Measurements from ENCODE around the gene ADAMTS3.
"Not testable (repeated sequence)": the region's sequence is repeated elsewhere in the genome, so short reads cannot be mapped to it uniquely, and the experiment has no call there.

ADAMTS3 gene

DNA sequence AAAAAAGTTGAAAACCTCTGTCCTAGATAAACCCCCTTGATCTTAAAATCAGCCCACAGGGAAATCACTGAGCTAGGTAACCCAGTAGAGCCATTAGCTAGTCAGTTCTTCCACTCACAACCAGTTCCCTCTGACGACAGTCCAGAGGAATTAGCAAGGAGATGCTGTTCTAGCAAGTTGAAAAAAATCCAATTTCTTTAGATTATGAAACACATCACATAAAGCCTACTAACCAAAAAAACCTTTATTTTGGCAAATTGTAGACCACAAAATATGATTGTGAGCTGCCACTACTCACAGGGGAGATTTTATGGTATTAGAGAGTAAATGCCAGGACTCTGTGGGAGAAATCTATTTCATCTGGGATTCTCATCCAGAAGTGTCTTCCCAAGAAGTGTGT lies 22.6 kb downstream of the ADAMTS3 start:
- no peak for DNase-seq

DNA sequence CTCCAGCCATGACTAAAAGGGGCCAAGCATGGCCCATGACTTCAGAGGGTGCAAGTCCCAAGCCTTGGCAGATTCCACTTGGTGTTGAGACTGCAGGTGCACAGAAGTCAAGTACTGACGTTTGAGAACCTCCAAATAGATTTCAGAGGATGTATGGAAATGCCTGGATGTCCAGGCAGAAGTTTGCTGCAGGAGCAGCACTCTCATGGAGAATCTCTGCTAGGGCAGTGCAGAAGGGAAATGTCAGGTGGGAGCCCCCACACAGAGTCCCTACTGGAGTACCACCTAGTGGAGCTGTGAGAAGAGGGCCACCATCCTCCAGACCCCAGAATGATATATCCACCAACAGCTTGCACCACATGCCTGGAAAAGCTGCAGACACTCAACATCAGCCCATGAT lies 28.3 kb downstream of the ADAMTS3 start:
- DNase-seq, result not testable (repeated sequence)

DNA sequence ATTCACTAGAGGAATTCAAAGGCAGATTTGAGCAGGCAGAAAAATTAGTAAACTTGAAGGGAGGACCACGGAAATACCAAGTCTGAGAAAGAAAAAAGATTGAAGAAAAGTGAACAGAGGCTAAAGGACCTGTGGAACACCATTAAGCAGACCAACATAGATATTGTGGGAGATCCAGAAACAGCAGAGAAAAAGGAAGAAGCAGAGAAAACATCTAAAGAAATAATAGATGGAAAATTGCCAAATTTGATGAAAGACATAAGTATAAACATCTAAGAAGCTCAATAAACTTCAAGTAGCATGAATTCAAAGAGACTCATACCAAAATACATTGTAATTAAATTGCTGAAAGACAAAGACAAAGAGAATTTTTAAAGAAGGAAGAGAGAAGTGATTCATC lies 31.0 kb downstream of the ADAMTS3 start:
- DNase-seq, result no peak

DNA sequence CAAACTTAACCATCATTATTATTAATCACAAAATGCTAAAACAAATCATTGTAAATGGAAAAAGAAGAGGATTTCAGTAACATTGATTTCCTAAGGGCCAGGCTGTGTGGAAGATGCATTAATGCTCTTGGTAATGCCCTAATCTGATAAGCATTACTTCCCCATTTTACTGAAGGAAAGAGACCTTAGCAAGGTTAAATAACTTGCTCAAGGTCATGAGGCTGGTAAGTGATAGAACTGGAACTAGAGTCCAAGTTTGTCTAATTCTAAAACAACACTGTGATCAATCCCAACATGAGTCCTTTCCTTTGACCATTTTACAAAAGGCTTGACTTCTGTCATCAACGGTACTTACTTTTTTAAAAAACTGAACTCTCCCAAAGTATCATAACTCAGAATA lies 32.6 kb downstream of the ADAMTS3 start:
- DNase-seq, result no peak

DNA sequence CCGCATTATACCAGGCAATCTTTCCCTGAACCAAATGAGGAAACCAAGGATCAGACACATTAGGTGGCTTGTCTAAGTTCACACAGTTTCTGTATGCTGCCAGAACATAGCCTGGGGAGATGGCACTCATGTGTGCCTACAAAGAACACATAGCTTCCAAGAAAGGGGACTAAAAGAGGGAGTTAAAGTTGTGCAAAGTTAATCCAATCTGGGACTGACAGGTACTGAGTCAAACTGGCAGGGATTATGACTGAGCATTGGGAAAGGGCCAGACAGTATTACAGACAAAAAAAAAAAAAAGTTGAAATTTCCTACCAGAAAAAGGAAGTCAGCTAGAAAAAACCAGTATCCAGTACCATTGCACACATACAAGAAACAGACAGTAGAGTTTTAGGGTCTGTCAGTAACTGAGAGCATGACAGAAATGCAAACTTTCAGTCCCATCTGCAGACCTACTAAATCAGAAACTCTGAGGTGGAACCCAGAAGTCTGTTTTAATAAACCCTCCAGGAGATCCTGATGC lies 37.2 kb downstream of the ADAMTS3 start:
- DNase-seq, result no peak

DNA sequence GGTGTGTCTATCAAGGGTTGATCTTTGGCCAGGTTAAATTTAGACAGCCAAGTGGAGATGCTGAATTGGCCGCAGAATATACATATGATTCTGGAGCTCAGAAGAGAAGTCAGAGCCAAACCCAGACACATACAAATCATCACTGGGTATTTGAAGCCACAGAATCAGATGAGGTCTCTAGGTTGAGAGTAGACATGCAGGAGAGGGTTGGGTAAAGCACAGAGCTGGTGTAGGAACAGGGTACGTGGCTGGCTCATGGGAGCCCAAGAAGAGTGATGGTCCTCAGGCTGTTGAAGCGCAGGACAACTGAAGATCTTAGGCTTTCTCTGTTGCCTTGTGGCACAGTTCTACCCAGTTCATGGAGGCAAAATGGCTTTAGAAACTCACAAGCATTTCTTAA lies 37.7 kb downstream of the ADAMTS3 start:
- DNase-seq, result no peak

DNA sequence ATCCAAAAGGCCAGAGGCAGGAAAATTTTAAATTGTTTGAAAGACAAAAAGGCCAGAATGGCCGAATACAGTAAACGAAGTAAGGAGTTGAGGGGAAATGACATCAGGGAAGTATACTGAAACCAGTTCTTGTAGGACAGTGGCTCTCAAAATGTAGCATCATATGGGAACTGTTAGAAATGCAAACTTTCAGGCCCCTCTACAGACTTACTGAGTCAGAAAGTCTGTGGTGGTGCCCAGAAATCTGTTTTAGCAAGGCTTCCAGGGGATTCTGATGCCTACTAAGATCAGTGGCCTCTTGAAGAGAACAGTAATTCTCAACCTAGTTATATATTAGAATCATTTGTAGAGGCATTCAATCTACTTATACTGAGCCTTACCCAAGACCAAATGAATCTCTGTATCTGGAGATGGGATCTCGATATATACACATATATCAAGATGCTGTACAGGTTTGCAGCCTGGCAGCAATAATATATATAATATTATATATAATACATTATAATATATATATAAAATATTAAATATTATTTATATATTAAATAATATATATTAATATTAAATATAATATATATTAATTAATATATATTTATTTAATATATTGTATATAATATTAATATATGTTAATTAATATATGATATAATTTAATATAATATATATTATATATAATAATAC lies 39.7 kb downstream of the ADAMTS3 start:
- DNase-seq, result no peak

DNA sequence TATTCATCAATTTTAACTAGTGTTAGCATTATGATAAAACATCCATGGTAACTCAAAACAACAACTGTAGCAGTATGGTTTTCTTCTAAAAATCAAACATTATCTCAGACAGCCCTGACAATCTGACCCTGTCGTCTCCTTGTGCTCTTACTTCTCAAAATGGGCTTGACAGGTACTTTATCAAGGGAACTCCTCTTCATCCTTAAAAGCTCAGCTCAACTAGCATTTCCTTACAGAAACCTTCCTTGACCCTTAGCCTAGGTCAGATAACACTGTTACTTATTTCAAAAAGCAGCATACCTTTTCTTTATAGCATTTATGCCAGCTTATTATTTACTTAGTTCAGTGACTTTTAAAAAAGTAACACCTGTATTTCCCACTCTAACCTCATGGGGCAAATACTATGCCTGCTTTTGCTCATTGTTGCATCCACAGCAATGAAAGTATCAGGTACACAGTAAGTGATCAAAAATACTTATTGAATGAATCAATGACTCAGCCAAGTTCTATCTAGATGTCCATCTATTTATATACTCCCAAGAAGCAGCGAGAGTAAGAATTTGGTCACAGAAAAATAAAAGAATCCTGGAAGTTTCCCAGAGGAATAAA lies 41.9 kb downstream of the ADAMTS3 start:
- DNase-seq, result no peak

DNA sequence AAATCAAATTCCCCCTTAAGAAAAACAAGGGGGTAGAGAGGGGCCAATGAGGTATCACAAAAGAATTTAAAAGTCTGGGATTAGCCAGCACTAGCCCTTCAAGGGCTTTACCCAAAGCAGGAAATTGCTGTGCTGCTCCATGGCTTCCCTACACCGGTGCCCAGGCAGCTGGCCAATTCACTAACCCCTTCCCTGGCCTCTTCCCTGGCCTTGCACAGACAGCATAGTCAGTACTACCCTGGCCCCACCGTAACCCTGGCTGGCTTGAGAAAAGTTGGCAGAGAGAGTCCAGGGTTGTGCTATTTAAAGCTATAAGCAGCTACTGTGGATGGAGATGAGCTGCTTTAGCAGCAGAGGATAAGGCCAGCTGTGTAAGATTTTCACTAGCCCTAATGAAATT lies 43.1 kb downstream of the ADAMTS3 start:
- no peak for DNase-seq

DNA sequence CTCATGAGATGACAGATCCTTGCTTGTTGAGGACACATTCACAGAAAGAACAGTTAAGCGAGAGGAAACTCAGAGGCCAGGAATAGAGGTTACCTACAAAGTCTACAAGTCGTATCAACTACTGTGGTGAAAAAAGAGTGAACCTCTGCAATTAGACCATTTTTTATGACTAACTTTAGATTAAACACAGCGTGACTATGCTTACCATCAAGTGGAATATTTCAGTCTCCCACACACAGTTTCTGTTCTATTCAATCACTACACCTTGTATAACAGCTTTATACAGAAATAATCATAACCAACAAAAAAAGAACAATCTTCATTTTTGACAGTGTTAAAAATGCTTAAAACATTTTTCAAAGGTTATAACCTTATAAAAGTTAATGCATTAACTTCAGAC lies 46.6 kb downstream of the ADAMTS3 start:
- no peak for DNase-seq

DNA sequence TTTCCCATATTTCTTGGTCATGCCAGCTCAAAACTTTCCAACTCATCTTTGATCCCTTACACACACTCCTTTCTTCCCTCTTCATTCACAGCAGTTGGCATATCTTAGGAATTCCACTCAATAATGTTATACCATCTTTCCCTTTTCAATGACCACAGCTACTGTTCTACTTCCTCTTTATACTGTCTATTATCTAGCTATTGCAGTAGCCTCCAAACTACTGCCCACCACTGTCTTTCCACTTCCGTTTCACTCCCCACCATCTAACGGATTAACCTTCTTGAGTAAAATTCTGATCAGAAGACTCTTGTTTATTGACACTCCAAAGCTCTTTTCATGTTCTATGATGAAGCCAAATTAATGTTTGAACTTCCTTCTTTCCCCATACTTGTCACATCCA lies 55.8 kb downstream of the ADAMTS3 start:
- no peak for DNase-seq

DNA sequence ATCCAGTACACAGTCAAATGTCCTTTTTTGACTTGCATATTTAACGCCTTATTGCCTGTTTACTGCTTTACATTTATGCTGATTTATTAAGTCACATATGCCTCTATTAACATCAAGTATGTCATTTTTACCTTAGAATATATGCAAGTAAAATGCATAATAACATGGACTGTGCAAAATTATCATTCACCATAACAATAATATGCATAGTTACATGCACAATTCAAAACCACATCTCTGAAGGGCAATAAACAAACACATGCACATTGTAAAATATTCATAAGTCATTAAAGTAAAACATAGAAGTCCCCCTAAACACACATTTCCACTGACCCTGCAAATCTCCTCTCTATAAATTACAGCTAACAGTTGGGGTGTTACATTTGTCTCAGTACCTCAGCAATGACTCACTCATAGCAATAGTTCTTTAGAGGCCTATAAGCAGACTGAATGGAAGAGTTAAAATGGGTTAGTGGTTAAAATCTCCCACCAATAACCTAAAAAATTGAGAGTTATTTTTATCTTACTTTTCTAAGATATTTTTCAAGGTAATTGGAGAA lies 61.1 kb downstream of the ADAMTS3 start:
- no peak for DNase-seq

DNA sequence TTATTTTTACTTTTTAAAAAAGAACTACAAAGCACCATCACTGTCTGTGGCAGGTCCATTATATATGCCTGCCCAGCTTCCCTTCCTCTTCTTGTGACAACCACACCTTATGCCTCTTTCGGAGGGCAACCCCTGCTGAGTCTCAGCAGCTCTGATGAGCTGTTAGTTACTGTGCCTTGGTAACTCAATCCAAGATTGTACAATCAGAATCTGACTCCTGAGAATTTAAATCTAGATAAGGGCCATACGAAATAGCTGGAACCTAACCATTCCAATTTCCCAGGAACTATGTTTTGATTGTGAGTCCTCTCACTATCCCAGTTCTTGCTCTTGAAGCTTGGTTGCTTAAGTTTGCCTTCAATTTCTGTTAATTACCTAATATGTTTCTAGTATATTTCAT lies 61.9 kb downstream of the ADAMTS3 start:
- no peak for DNase-seq

DNA sequence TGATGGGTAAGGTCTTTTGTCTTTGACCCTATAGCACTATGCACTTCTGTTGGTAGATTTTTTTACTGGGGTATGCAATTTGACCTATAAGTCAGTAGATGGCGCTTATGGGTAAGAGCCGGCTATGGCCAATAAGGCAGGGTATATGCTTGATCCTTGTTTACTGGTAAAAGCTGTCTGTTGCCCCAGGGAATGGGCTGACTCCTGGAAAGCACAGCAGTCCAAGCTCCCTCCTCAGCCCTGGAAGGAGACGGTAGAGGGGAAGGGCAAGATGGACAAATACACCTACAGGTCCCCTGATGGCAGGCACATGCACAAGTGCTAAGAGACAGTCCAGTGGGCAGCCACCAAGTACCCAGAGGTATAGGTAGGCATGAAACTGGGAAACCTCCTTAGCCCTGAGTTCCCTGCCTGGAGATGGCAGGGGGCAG lies 63.7 kb downstream of the ADAMTS3 start:
- DNase-seq, result no peak

DNA sequence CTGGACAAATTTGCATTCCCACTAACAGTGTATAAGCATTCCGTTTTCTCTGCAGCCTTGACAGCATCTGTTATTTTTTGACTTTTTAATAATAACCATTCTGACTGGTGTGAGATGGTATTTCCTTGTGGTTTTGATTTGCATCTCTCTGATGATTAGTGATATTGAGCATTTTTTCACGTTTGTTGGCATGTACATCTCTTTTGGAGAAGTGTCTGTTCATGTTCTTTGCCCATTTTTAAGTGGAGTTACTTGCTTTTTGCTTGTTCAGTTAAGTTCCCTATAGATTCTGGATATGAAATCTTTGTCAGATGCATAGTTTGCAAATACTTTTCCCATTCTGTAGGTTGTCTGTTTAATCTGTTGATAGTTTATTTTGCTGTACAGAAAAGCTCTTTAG lies 68.8 kb downstream of the ADAMTS3 start:
- DNase-seq, result no peak

DNA sequence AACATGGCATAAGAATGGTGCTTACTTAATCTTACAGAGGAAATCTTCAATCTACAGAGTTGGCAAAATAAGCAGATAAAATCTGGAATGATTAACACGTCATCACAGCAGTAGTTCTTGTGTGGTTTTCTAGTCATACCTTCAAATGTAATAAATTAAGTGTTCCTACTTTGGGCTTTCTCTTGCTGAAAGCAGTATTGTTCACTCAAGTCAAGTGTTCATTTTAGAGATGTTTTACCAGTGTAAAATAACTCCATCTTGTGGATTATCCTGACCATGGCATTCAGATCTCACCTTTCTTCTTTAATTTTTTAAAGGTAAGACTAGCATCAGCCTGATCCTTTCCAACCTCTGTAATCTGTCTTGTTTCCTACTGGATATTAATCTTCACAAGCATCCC lies 72.9 kb downstream of the ADAMTS3 start:
- no peak for DNase-seq

DNA sequence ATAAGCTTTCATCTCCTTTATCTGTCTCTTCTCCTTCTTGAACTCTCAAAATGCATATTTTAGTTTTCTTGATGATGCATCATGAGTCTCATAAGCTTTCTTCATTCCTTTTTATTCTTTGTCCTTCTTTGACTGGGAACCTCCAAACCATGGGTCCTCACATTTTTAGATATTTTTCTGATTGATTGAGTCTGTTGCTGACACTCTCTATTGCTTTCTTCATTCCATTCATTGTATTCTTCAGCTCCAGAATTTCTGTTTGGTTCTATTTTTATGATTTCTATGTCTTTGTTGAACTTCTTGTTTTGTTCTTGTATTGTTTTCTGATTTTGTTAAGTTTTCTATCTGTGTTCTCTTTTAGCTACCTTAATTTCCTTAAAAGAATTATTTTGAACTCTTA lies 74.9 kb downstream of the ADAMTS3 start:
- no peak for DNase-seq

DNA sequence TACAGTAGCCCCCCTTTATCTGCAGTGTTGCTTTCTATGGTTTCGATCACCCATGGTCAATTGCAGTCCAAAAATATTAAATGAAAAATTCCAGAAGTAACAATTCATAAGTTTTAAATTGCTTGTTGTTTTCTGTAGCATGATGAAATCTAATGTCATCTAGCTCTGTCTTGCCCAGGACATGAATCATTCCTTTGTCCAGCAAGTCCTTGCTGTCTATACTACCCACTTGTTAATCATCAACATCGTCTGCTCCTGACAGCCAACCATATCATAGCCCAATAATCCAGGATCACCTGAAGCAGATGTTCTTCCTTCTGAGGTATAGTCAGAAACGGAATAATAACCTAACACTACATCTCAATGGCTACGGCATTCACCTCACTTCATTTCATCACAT lies 79.8 kb downstream of the ADAMTS3 start:
- DNase-seq, result no peak

DNA sequence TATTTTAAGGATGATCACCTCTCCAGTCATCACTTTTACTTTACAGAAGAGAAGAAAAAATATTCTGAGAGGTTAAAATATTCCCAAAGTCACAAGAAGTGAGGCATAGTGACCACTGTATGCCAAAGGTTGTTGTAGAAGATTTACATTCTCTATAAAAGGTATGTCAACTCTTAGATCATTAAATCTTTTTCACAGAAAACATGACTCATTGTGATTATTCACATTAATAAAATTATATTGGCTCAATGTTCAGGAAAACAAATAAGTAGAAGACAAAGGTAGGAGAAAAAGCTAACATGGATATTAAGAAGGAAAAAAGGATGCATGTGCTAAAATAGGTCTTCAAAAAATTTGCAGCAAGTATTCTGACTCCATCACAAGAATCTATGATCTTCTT lies 82.0 kb downstream of the ADAMTS3 start:
- DNase-seq, result no peak

DNA sequence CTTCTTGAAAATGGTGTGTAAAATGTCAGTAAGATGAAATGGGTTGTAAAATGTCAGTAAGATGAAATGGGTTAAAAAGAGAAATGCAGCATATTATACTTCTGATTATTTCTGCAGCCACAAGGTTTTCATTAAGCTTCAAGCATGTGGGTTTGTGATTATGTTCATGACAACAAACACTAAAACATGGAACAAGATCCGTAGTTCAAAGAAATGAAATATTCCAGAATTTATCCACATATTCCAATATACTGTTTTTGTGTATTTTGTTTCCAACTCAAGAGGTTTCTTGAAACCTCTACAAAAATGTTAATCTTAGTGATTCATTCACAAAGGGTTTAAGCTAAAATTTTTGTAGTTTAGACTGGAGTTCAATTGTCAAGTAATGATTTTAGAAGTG lies 84.0 kb downstream of the ADAMTS3 start:
- DNase-seq, result no peak

DNA sequence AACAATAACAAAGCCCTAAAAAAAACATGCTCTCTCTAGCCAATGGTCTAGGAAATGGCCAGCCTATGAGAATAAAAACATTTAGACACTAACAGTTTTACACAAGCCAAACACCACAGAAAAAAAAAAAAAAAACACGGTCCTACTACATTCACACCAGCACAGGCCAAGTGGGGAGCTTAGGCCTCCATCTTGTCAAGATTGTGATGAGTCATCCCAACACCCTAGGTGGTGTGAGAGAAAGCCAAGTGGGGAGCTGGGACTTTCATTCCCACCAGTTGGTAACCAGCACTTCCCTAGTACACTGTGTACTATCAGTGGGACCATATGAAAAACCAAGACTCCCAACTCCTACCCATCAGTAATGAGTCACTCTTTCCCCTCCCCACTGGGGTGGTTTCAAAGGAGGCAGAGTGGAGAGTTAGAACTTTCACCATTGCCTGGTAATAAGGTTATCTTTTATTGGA lies 95.6 kb downstream of the ADAMTS3 start:
- DNase-seq, result no peak

DNA sequence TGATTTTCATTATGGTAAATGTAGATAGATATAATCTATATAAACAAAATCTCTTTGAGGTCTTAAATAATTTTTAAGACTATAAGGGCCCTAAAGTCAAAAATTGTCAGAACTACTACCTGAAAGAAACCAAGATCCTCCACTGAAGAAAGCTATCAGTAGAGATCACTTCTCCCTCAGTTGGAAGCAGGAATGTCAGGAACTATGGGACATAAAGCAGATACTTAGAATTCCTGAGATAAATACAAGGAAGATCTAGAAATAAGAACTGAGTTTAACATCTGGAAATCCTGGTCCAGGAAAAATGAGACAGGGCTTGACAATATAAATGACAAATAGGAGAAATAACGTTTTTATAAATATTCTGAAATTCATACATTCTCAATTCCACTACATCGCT lies 97.2 kb downstream of the ADAMTS3 start:
- DNase-seq, result no peak

DNA sequence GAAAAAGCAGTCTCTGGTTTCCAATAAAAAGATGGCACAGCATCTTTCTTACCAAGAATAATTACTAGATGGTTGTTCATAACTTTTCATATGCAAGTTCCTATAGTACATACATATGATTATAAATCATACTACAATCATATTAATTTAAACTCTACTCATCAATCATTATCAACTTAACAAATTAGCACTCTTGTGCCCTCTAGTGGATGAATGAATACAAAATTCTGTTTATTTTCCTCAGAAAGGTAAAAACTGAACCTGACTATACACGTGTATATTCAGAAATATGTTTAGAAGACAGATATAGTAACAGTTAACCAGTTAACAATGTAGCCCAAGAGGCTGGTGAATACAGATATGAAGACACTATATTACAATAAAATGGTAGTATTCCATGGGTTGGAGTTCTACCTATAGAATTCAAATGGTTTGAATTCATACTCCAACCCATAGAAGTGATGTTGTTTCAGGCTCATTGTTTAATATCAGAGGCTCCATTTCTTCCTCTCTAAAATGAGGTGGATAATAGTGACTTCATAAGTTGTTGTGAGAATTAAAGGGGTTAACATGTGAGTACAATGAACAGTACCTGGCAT lies 100.0 kb downstream of the ADAMTS3 start:
- DNase-seq, result no peak

DNA sequence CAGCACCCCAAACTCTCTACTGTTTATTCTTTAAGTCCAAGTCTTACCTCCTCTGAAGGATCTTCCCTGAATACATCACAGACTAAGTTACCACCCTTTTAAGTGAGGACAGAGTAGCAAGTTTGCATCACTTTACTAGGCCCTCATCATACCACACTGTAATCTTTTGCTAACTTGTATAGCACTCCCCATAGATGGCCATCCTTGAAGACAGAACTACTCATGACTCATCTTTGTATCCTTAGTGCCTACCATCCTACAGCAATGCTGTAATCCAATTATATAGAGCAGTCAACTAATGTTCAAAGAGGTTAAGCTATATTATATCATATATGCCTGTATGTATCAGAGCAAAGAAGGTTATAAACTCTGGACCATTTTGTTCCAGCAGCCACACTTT lies 101.4 kb downstream of the ADAMTS3 start:
- DNase-seq, result no peak

All from CD4-positive, alpha-beta T cell treated with Interferon gamma for 1 hour (primary cell).